ENCODE measurements around the gene TJP2.
A peak's percentile ranks its signal among the peaks of the same experiment; 100 is the strongest.

GRCh38 chr9:69307446-69308205, 133.5 kb downstream of the TJP2 start:
- TF ChIP-seq POLR2AphosphoS5 (IDR thresholded peaks at IDR 0.05) = no peak
- TF ChIP-seq POLR2A (IDR thresholded peaks at IDR 0.05) = no peak
- peak in 2 of 4 experiments; percentile 31 to 43 for TF ChIP-seq CTCF (IDR thresholded peaks at IDR 0.05)
